Measurements from ENCODE around the gene PACRG.

Gene PACRG

DNA sequence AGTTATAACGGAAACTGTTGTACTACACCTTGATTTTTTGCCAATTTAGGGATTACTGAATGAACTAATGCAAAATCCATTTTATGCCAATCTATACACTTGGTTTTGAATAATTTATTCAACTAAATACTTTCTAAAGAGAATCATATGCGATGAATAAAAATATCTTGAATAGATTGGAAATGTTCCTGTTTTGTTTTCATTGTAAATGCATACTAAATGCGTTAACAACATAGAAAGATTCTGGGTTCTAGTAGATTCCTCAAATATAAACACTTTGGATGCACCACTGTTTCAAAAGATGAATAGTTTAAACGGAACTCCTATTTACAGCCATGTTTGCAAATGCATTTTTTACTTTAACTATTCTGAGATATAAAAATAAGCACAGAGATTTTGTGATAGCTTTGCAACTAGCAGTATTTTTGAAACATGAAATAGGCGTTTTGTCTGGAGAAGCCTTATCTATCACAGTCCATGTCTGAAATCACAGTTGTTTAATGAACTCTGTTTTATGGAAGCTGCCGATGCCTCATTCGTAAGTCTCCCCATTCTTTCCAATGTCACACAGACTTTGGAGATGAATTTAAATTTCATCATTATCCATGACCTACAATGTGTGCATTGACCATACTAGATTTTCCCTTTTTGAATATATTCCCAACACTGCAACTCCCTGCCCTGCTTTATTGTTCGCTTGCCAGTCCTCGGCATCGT, 409.1 kb downstream of the PACRG start:
- Mint-ChIP-seq H3K4me3 (no peak overlapping the region), H3K36me3 (ENCODE audit: low read depth) (no peaks in the 10 kb centered on the region), H3K27me3 (ENCODE audit: low read depth) (no peaks in the 10 kb centered on the region), H3K27ac (no peak overlapping the region), H3K4me1 (ENCODE audit: low read depth) (no peaks in the 10 kb centered on the region), H3K9me3 (no peaks in the 10 kb centered on the region)
- no peak for DNase-seq (ENCODE audit: low spot score)

DNA sequence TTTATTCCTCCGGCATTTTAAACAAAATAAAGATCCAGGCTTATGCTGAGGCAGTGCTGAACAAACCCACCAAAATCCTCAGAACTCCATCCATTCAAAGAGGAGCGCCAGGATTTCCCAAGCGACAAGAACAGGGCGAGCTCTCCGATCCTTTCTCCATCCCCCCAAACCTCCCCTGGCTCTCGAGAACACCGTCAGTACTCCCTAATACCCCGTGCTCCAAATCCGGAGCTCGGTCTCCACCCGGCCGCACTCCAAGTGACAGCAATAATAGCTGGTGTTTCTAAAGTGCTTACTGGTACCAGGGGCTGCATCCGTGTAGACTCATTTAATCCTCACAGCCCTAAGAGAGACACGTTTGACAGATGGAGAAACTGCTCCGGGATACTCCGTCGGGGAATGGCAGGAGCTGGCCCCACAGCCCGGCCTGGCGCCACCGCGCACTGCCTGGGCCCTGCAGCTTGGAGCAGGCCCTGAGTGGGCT, 409.7 kb downstream of the PACRG start:
- Mint-ChIP-seq H3K9me3 (no peaks in the 10 kb centered on the region), H3K4me1 (ENCODE audit: low read depth) (no peaks in the 10 kb centered on the region)

DNA sequence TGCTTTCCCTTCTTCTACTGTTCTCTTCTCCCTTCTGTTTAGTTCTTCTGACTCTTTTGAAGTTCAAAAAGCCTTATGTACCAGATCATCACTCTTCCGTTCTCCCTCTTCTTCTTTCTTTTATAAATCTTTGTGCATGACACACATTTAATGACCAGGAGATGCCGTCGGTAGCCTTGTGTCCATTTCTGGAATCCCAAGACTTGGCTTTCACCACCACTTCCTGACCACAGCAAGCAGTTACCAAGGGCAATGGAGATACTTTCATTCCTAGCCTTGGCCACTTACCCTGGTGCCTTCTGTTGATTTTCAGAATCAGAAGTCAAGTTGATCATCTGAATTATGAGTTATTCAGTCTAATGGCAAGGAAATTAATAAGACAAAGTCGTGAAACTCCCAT, 418.3 kb downstream of the PACRG start:
- Mint-ChIP-seq H3K27ac (no peak overlapping the region), H3K27me3 (ENCODE audit: low read depth) (no peaks in the 10 kb centered on the region), H3K4me3 (no peak overlapping the region), H3K36me3 (ENCODE audit: low read depth) (no peaks in the 10 kb centered on the region), H3K9me3 (no peaks in the 10 kb centered on the region), H3K4me1 (ENCODE audit: low read depth) (no peaks in the 10 kb centered on the region)
- DNase-seq (ENCODE audit: low spot score): no peak

More for the DNA sequence above, 409.7 kb downstream of the PACRG start:
- H3K36me3 Mint-ChIP-seq (ENCODE audit: low read depth): no peaks in the 10 kb centered on the region
- H3K4me3 Mint-ChIP-seq: no peak overlapping the region
- no peak for DNase-seq (ENCODE audit: low spot score)
- H3K27me3 Mint-ChIP-seq (ENCODE audit: low read depth): no peaks in the 10 kb centered on the region
- H3K27ac Mint-ChIP-seq: no peak overlapping the region

DNA sequence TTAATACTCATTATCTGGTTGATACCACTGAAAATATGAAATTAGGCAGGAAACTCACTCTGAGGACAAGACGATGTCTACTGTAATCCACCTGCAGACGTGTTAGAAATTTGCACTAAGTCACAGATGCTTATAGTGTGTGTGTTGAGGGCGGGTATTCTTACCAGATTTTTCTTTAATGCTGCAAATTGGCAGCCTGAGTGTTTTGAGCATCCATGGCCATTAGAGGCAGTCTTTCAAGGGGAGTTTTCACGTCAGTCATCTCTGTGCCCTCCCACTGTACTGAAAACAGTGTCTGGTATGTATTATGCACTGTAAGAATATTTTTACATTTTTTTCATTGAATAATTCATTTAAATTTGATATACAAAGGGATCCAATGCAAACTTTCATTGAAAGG, 420.2 kb downstream of the PACRG start:
- no peaks in the 10 kb centered on the region for H3K9me3 Mint-ChIP-seq
- H3K36me3 Mint-ChIP-seq (ENCODE audit: low read depth): no peaks in the 10 kb centered on the region
- H3K27ac Mint-ChIP-seq: no peak overlapping the region
- H3K27me3 Mint-ChIP-seq (ENCODE audit: low read depth): no peaks in the 10 kb centered on the region
- H3K4me3 Mint-ChIP-seq: no peak overlapping the region
- no peaks in the 10 kb centered on the region for H3K4me1 Mint-ChIP-seq (ENCODE audit: low read depth)
- no peak for DNase-seq (ENCODE audit: low spot score)

DNA sequence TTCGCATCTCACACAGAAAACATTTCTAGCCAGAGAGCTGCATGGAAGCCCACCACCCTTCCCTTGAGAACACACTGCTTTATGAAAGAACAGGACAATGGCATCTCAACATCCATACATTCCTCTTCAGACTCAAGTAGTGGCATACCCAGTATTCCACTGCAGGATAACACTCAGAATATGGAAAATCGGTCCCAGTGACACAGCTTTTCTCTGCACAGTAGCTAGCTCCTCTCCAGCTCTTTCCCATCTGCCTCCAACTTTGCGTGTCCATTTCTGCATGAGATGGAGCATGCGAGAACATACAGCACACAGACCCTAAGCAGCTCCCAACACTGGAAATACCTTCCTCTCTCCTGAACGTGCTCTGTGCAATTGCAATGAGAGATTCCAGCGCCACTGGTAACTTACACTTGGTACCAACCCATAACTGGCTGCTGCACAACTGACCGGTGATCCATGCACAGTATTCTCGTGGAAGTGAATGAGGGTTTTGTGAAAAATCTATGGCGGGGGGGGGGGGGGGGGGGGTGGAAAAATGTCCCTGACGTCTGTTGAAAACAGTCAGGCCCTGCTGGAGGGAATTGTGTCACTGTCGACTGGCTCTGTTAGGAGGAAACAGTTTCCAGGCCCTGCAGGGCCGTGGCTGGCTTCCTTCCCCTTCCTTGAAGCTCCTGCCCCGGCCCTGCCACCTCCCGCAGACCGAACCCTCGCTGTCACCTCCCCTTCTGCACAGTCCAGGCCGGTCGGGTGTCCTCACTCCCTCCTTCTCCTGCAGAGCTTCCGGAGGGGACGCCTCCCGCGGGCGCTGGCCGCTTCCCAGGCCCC, 420.9 kb downstream of the PACRG start:
- Mint-ChIP-seq H3K9me3 (no peaks in the 10 kb centered on the region), H3K27me3 (ENCODE audit: low read depth) (no peaks in the 10 kb centered on the region), H3K36me3 (ENCODE audit: low read depth) (no peaks in the 10 kb centered on the region), H3K4me1 (ENCODE audit: low read depth) (no peaks in the 10 kb centered on the region), H3K27ac (no peak overlapping the region), H3K4me3 (no peak overlapping the region)
- no peak for DNase-seq (ENCODE audit: low spot score)

DNA sequence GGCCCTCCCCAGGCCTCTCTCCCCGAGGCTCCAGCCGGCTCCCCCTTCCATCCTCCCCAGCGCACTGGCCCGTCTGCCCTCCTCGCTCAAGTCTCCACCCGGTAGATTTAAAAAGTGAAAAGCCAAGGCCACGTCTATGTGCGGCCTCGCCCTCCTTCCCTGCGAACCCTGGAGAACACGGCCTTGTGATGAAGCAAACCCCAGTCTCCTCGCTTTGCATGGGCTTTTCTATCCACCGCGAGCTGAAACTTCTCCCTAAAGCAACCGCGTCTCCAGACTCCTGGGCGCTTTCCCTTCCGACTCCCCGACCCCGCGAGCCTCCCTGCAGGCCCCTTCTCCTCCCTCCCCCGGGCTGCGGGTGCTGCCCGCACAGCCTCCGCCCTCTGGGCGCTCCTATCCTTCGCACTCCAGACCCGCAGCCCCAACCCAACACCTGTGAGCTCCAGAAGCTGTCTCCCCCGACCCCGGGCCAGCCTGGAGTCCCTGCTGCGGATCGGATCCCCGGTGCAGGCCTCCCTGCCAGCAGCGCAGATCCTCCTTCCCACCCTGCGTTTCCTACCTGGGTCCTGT, 421.6 kb downstream of the PACRG start:
- no peaks in the 10 kb centered on the region for H3K36me3 Mint-ChIP-seq (ENCODE audit: low read depth)

DNA sequence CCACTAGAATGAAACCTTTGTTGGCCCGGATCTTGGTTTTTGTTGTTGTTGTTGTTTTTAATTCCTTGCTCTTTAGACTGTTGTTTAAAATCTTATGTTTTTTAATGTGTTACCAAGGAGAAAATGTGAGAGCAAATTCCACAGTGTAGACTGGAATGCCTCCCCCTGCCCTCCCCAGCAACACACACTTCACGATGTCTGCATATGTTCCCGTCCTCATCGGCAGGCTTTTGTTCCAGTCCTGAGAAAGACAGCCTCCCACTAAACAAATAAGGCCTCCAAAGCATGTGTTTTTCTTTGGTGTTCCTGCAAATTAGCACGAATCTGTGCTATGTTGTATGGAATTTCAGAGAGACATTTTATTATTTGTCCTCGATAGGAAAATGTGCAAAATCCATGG, 423.4 kb downstream of the PACRG start:
- no peak overlapping the region for H3K27ac Mint-ChIP-seq
- no peaks in the 10 kb centered on the region for H3K36me3 Mint-ChIP-seq (ENCODE audit: low read depth)
- DNase-seq (ENCODE audit: low spot score): no peak
- no peaks in the 10 kb centered on the region for H3K9me3 Mint-ChIP-seq
- no peak overlapping the region for H3K4me3 Mint-ChIP-seq
- no peaks in the 10 kb centered on the region for H3K4me1 Mint-ChIP-seq (ENCODE audit: low read depth)
- no peaks in the 10 kb centered on the region for H3K27me3 Mint-ChIP-seq (ENCODE audit: low read depth)

More for the DNA sequence above, 421.6 kb downstream of the PACRG start:
- no peak for DNase-seq (ENCODE audit: low spot score)
- Mint-ChIP-seq H3K27ac (no peak overlapping the region), H3K9me3 (no peaks in the 10 kb centered on the region), H3K4me1 (ENCODE audit: low read depth) (no peaks in the 10 kb centered on the region), H3K4me3 (no peak overlapping the region), H3K27me3 (ENCODE audit: low read depth) (no peaks in the 10 kb centered on the region)

DNA sequence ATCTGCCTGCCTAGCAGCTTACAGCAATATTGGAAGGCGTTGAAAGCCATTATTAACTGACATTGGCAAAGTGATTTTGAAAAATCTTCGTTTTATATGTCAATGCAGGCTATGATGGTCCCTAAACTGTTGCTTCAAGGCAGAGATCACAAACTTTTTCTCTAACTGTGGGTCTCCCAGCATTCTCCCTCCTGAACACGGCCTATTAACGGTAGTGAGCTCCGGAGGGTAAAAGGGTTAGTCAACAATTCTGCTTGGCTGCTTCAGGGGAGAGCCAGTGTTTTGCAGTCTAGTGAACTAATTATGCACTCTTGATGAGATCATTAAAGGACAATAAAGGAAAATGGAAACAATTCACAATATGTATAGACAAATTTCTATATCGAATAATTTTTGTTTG, 424.9 kb downstream of the PACRG start:
- Mint-ChIP-seq H3K27ac (no peak overlapping the region), H3K4me3 (no peak overlapping the region), H3K9me3 (no peaks in the 10 kb centered on the region), H3K27me3 (ENCODE audit: low read depth) (no peaks in the 10 kb centered on the region), H3K4me1 (ENCODE audit: low read depth) (no peaks in the 10 kb centered on the region), H3K36me3 (ENCODE audit: low read depth) (no peaks in the 10 kb centered on the region)
- DNase-seq (ENCODE audit: low spot score): no peak

DNA sequence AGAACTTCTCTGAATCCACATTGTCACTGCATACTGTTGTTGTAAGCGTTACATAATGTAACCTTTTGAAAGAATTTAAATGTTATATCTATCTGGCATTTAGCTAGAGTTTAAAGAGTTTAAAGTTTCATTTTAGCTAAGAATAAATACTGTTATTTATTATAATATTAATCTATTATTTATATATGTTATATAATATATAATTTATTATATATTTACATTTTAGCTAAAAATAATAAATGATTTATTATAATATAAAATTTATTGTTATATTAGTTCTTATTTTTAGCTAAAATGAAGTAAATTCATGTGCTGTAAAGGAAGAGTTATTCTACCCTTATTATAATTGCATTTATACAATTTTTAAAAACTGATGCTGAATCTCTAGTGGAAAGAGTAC, 431.3 kb downstream of the PACRG start:
- no peak for DNase-seq (ENCODE audit: low spot score)
- no peaks in the 10 kb centered on the region for H3K27me3 Mint-ChIP-seq (ENCODE audit: low read depth)
- H3K9me3 Mint-ChIP-seq: no peaks in the 10 kb centered on the region
- no peak overlapping the region for H3K4me3 Mint-ChIP-seq
- H3K4me1 Mint-ChIP-seq (ENCODE audit: low read depth): no peaks in the 10 kb centered on the region
- H3K36me3 Mint-ChIP-seq (ENCODE audit: low read depth): no peaks in the 10 kb centered on the region
- H3K27ac Mint-ChIP-seq: no peak overlapping the region

DNA sequence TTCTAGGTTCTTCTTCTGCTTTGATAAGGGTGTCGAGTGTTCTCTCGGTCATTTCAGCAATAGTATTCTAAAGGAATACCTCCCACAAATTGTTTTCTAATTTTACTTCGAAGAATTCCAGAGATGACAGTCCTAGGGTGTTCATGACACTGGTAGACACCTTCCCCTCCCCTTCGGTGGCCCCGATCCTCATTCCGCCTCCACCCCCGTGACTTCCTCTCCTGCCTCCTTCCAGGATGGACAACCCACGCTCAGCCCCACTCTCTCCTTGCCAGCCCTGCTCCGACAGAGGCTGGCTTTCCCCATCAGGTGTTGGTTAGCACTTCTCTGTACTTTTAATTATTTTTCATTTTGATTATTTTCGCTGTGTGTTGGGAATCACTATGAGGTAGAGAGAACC, 431.9 kb downstream of the PACRG start:
- no peaks in the 10 kb centered on the region for H3K27me3 Mint-ChIP-seq (ENCODE audit: low read depth)
- H3K4me3 Mint-ChIP-seq: no peak overlapping the region
- no peak overlapping the region for H3K27ac Mint-ChIP-seq
- H3K4me1 Mint-ChIP-seq (ENCODE audit: low read depth): no peaks in the 10 kb centered on the region
- no peaks in the 10 kb centered on the region for H3K36me3 Mint-ChIP-seq (ENCODE audit: low read depth)
- no peak for DNase-seq (ENCODE audit: low spot score)
- H3K9me3 Mint-ChIP-seq: no peaks in the 10 kb centered on the region

DNA sequence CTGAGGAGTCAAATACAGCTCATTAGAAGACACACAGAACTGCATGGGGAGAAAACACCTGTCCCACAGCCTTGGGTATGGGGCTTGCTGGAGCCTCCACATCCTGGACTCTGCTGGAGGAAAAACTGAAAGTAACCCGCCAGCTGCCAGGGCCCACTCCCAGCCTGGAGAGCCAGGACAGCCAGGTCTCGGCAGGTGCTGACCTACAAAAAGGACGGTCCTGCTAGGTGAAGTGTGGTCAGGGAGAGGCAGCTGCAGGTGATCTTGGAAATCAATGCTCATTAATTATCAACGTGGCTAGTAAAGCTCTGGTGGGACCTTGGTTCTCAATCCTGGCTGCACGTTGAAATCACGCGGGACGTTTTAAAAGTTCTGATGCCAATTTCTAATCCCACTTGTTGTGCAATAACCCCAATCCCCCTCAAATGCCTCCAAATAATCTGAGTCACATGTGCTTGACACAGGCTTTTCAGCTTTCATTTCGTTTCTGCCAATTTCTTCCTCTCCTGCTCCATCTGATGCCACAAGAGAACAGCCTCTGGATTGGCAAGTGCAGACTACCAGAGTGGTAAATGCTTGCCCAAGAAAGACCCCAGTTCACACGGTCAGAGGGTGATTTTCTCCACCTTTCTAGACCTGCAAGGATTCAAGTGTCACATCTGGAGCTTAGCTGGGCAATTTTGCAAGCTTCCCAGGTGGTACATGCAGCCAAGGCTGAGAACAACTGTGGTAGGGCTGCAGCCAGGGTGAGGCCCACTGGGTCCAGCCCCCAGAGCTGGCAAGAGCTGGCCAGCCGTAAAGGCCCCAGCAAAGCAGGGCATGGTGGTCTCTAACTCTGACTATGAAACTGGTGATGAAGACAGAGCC, 434.5 kb downstream of the PACRG start:
- Mint-ChIP-seq H3K27ac (no peak overlapping the region), H3K27me3 (ENCODE audit: low read depth) (no peaks in the 10 kb centered on the region), H3K9me3 (no peaks in the 10 kb centered on the region), H3K36me3 (ENCODE audit: low read depth) (no peaks in the 10 kb centered on the region), H3K4me1 (ENCODE audit: low read depth) (no peaks in the 10 kb centered on the region), H3K4me3 (no peak overlapping the region)
- DNase-seq (ENCODE audit: low spot score): no peak

DNA sequence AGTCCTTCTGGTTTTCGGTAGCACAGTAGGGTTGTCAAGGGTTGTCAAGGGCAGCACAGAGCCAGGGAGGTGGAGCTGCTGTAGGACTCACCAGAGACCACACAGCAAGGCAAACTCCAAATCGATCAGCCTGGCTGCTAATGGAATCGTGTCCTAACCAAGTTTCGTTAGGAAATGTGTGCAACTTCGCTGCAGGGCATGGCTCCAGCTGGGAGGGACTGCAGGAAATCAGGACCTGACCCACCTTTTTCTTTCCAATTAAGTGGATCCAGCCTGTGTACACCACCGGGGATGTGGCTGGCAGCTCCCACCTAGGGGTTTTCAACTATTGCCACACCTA, 435.1 kb downstream of the PACRG start:
- Mint-ChIP-seq H3K4me1 (ENCODE audit: low read depth) (no peaks in the 10 kb centered on the region), H3K9me3 (no peaks in the 10 kb centered on the region), H3K27ac (no peak overlapping the region), H3K27me3 (ENCODE audit: low read depth) (no peaks in the 10 kb centered on the region), H3K36me3 (ENCODE audit: low read depth) (no peaks in the 10 kb centered on the region), H3K4me3 (no peak overlapping the region)
- no peak for DNase-seq (ENCODE audit: low spot score)

DNA sequence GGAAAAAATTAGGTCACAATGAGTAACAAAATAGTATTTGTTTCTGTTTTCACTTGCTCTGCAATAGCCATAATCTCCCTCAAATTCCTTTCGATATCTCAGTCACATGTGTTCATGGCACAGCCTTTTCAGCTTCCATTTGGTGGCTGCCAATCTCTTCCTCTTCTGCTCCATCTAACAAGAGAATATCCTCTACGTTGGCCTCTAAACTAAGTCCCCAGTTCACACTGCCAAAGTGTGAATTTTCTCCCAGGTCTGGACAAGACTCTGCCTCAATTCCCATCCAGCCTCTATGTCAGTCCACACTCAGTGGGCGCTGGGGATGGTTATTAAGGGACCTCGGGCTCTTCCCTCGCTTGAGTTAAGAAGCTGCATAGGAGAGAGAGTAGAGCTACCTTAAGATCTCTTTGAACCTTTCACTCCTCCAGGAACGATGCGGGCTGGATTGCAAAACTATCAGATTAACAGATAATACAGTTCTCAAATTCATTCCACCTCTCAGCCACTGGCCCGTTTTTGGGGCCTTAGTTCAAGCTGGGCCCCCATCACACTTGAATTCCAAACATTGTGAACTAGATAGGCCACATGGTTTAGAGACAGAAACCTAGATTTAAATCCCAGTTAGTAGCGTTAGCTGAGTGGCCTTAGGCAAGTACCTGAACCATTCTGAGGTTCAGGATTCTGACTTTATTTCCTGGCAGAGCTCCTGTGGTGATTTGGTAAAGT, 436.6 kb downstream of the PACRG start:
- Mint-ChIP-seq H3K27me3 (ENCODE audit: low read depth) (no peaks in the 10 kb centered on the region), H3K36me3 (ENCODE audit: low read depth) (no peaks in the 10 kb centered on the region), H3K9me3 (no peaks in the 10 kb centered on the region), H3K27ac (no peak overlapping the region), H3K4me1 (ENCODE audit: low read depth) (no peaks in the 10 kb centered on the region), H3K4me3 (no peak overlapping the region)
- no peak for DNase-seq (ENCODE audit: low spot score)

Measured in T-helper 2 cell treated with Interferon-gamma antibody and Interleukin-4, amounts not matched to agents 5 μg/mL and 100 μg/mL, for 36 hours (primary cell).